IPS DF 6.9 (cell line): ENCODE data around the gene CYP26C1.

Source experiments
- DNase-seq: peaks from one replicate; pipeline ENCODE4 v3.0.0-alpha.2; 2013; ENCODE audit warnings: low read depth, low spot score
- H3K27ac ChIP-seq: one replicate; pipeline ENCODE4 v1.5.1; 2013; ENCODE audit warnings: low read length, control low read depth
- H3K27me3 ChIP-seq: 2 replicates; pipeline ENCODE4 v1.6.1; 2013; ENCODE audit warnings: mild to moderate bottlenecking, low read length; ENCODE audit not compliant: control insufficient read depth, insufficient read depth
- H3K36me3 ChIP-seq: 2 replicates; pipeline ENCODE4 v1.6.1; 2013; ENCODE audit warnings: low read length; ENCODE audit not compliant: control insufficient read depth, insufficient read depth
- H3K4me1 ChIP-seq: 2 replicates; pipeline ENCODE4 v1.6.1; 2013; ENCODE audit warnings: low read length; ENCODE audit not compliant: control insufficient read depth, insufficient read depth
- H3K4me3 ChIP-seq: 2 replicates; pipeline ENCODE4 v1.5.1; 2013; ENCODE audit warnings: mild to moderate bottlenecking, low read length
- H3K9me3 ChIP-seq: 2 replicates; pipeline ENCODE4 v1.6.1; 2013; ENCODE audit warnings: low read length, inconsistent platforms; ENCODE audit not compliant: control insufficient read depth, insufficient read depth
- WGBS: extraction: QIAGEN DNeasy Blood & Tissue Kit; methylation state at CpG from one replicate; pipeline ENCODE4 v1.1.7; 2013; ENCODE audit warnings: mixed read lengths, missing lambda C conversion rate; ENCODE audit not compliant: insufficient read length, insufficient coverage; 5-methylcytosine and 5-hydroxymethylcytosine counted together

CYP26C1 gene

DNA sequence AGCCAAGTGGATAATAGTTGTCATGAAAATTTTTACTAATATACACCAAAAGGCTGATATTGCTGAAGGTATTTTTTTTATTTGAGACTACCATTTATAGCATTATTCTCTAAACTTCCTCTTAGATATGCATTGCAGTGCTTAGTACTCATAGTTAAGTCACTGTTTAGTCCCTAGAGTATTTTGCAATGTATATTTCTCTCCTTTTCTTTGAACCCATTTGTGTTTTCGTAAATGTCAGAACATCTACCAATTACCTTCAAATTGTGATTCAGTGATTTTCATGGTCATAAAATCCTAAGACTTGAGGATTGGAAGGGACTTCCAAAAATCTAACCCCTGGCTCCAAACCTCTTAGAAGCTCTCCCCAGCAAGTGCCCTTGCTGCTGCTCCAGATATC lies 21.5 kb upstream of the CYP26C1 start:
- Histone ChIP-seq H3K4me3 (no peak overlapping the region), H3K27me3 (no peaks in the 10 kb centered on the region), H3K36me3 (no peaks in the 10 kb centered on the region), H3K9me3 (no peaks in the 10 kb centered on the region), H3K27ac (no peak overlapping the region), H3K4me1 (no peaks in the 10 kb centered on the region)
- no CpG with 5 or more reads among the region's 1 CpG for WGBS
- no peak for DNase-seq

DNA sequence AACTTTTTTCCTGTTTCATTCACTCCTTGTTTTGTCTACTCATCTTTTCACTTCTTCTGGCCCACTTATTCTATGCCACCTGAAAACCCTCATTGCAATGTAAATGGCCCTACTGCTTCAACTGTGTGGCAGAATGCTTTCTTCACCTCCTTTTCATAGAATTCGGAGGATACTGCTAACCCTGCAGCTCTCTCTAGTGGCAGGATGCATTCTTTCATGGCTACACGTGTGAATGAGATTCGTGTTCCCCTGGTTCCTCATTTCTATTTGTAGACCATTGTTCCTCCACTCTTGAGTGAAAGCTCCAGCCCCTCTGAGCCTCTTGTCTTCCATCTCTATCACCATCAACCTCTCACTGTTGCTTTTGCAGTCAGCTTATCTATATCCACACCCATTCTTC lies 20.9 kb upstream of the CYP26C1 start:
- no CpG with 5 or more reads among the region's 3 CpGs for WGBS
- Histone ChIP-seq H3K4me1 (no peaks in the 10 kb centered on the region), H3K36me3 (no peaks in the 10 kb centered on the region), H3K9me3 (no peaks in the 10 kb centered on the region), H3K27ac (no peak overlapping the region), H3K27me3 (no peaks in the 10 kb centered on the region), H3K4me3 (no peak overlapping the region)
- no peak for DNase-seq

GRCh38 chr10:93054486-93054885 lies 6.1 kb upstream of the CYP26C1 start:
- H3K36me3 ChIP-seq, result no peaks in the 10 kb centered on the region
- no peak overlapping the region for H3K4me3 ChIP-seq
- H3K27ac ChIP-seq, result no peak overlapping the region
- no peaks in the 10 kb centered on the region for H3K9me3 ChIP-seq
- no peak for DNase-seq
- H3K27me3 ChIP-seq, result peaks cover 4% of the 10 kb centered on the region; the same call in 1 of the 2 replicates
- WGBS, result no CpG with 5 or more reads among the region's 3 CpGs
- H3K4me1 ChIP-seq, result no peaks in the 10 kb centered on the region

GRCh38 chr10:93058139-93058538 lies 2.5 kb upstream of the CYP26C1 start:
- no peak overlapping the region for H3K27ac ChIP-seq
- H3K4me1 ChIP-seq, result peaks cover 5% of the 10 kb centered on the region
- H3K4me3 ChIP-seq, result no peak overlapping the region
- H3K27me3 ChIP-seq, result peaks cover 39% of the 10 kb centered on the region
- WGBS, result no CpG with 5 or more reads among the region's 3 CpGs
- H3K9me3 ChIP-seq, result no peaks in the 10 kb centered on the region
- no peak for DNase-seq
- peaks cover 2% of the 10 kb centered on the region; the same call in 1 of the 2 replicates for H3K36me3 ChIP-seq

DNA sequence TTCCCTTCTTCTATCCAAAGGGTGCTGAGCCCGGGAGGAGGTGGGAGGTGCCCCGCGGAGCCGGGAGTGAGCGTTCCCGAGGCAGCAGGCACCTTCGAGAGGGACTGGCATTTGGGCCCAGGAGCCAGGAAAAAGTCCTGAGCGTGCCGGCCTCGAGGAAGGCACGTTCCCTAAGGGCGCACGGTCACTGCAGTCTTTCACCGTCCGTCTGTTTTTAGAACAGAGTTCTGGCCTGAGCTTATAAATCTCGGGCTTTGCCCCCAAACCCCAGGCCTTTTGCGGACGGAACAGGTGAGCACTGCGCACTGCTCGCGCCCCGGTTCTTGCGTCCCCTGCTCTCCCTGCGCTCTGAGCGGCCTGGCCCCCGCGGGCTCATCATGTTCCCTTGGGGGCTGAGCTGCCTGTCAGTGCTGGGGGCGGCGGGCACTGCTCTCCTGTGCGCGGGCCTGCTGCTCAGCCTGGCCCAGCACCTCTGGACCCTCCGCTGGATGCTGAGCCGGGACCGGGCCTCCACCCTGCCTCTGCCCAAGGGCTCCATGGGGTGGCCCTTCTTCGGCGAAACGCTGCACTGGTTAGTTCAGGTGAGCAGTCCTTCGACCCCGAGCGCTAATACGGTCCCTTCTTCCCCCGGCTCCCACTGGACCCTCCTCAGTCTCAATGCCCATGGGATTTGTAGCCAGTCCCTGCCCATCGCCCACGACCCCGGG lies 442 bp downstream of the CYP26C1 start:
- Histone ChIP-seq H3K27me3 (peaks cover 68% of the 10 kb centered on the region), H3K36me3 (peaks cover 2% of the 10 kb centered on the region; the same call in 1 of the 2 replicates), H3K4me3 (peak overlapping the region; percentile 32; the same call in 1 of the 2 replicates), H3K9me3 (no peaks in the 10 kb centered on the region), H3K4me1 (peaks cover 7% of the 10 kb centered on the region), H3K27ac (no peak overlapping the region)
- WGBS, result no CpG with 5 or more reads among the region's 45 CpGs
- no peak for DNase-seq

GRCh38 chr10:93061594-93062513 lies 1.3 kb downstream of the CYP26C1 start:
- H3K4me1 ChIP-seq, result peaks cover 7% of the 10 kb centered on the region
- H3K27ac ChIP-seq, result no peak overlapping the region
- peaks cover 2% of the 10 kb centered on the region; the same call in 1 of the 2 replicates for H3K36me3 ChIP-seq
- peaks cover 76% of the 10 kb centered on the region for H3K27me3 ChIP-seq
- peak overlapping the region; percentile 12; the same call in 1 of the 2 replicates for H3K4me3 ChIP-seq
- H3K9me3 ChIP-seq, result no peaks in the 10 kb centered on the region
- DNase-seq, result no peak
- no CpG with 5 or more reads among the region's 57 CpGs for WGBS

DNA sequence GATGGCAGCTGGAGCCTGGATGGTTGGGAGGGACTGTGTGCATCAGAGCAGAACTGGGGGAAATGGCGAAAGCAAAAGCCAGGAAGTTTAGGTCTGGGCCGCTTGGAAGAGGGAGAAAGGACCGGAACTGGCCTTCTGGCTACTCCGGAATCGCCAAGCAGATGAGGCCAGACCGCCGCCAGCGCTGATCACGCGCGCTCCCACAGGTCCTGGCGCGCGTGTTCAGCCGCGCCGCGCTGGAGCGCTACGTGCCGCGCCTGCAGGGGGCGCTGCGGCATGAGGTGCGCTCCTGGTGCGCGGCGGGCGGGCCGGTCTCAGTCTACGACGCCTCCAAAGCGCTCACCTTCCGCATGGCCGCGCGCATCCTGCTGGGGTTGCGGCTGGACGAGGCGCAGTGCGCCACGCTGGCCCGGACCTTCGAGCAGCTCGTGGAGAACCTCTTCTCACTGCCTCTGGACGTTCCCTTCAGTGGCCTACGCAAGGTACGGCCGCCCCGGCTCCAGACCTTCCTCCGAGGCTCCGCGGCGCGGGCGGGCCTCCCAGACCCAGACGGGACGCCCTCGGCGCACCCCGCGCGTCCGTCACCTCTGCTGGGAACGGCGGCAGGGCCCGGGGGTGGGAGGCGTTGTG lies 2.0 kb downstream of the CYP26C1 start:
- no peak for DNase-seq
- Histone ChIP-seq H3K4me1 (peaks cover 7% of the 10 kb centered on the region), H3K27ac (no peak overlapping the region), H3K27me3 (peaks cover 83% of the 10 kb centered on the region), H3K9me3 (no peaks in the 10 kb centered on the region), H3K4me3 (peak overlapping the region; percentile 8; the same call in 1 of the 2 replicates), H3K36me3 (peaks cover 2% of the 10 kb centered on the region; the same call in 1 of the 2 replicates)
- no CpG with 5 or more reads among the region's 68 CpGs for WGBS

GRCh38 chr10:93063144-93063976 lies 2.8 kb downstream of the CYP26C1 start:
- Histone ChIP-seq H3K27me3 (peaks cover 91% of the 10 kb centered on the region), H3K36me3 (peaks cover 2% of the 10 kb centered on the region; the same call in 1 of the 2 replicates), H3K4me3 (peak overlapping the region; percentile 8; the same call in 1 of the 2 replicates), H3K27ac (no peak overlapping the region), H3K4me1 (peaks cover 8% of the 10 kb centered on the region), H3K9me3 (no peaks in the 10 kb centered on the region)
- no CpG with 5 or more reads among the region's 43 CpGs for WGBS
- no peak for DNase-seq

GRCh38 chr10:93063977-93064660 lies 3.5 kb downstream of the CYP26C1 start:
- Histone ChIP-seq H3K27ac (no peak overlapping the region), H3K4me1 (peaks cover 14% of the 10 kb centered on the region), H3K4me3 (no peak overlapping the region), H3K27me3 (peaks cover 95% of the 10 kb centered on the region), H3K36me3 (peaks cover 2% of the 10 kb centered on the region; the same call in 1 of the 2 replicates), H3K9me3 (no peaks in the 10 kb centered on the region)
- DNase-seq, result no peak
- whole genome bisulfite sequencing, result no CpG with 5 or more reads among the region's 9 CpGs
